Measurements from ENCODE around the gene STARD10.

GRCh38 chr11:72706579-72706978, 87.3 kb downstream of the STARD10 start:
- TF ChIP-seq POLR2A (IDR thresholded peaks at IDR 0.05) = no peak
- no peak for TF ChIP-seq CTCF (IDR thresholded peaks at IDR 0.05)
